Measurements from ENCODE around the gene CSTF1. TPM values are rescaled to one million over a fixed set of nuclear protein-coding genes. Genes with fewer than 3 reads are reported as not detected.

The CSTF1 gene
- total RNA-seq: 24.8 and 26.4 TPM in 2 replicates

DNA sequence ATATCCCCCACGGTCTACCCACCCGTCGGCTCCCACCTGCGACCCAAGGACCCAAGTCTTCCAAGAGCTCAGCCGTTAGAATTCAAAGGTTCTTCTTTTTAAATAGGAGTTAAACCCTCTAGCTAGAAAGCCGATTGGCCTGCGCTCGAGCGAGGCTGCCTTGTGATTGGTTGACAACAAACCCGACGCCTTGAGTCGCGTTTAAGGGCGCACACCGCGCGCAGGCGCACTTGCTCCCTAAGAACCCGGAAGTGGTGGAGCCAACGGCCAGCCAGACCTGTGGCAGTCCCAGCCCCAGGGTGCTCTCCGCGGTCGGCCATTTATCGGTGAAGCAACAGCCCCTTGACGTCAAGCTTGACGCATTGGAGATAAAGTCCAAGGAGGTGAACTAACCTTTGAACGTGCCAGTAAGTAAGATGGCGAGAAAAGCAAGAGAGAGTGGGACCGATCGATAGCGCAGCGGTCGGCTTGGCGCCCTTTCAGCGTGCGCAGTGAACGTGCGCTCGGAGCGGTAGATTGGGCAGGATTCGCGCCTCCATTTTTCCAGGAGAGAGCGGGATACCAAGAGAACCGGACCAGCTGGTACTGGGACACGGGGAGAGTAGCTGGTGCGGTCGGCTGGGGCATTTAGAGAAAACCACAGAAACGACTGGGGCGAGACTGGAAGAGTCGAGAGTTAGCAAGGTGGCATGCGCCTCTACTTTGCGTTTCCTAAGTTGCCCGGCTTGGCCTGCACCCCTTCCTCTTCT lies at the start of gene CSTF1, which contains the start of gene AURKA:
CSTF1 (plus strand) TSS at position 514 of the 749 bp plus-strand sequence. CDS start 2,908 bp downstream, outside the sequence.
AURKA (minus strand) TSS at position 84 of the 749 bp plus-strand sequence. CDS start 4,018 bp downstream, outside the sequence.

DNA sequence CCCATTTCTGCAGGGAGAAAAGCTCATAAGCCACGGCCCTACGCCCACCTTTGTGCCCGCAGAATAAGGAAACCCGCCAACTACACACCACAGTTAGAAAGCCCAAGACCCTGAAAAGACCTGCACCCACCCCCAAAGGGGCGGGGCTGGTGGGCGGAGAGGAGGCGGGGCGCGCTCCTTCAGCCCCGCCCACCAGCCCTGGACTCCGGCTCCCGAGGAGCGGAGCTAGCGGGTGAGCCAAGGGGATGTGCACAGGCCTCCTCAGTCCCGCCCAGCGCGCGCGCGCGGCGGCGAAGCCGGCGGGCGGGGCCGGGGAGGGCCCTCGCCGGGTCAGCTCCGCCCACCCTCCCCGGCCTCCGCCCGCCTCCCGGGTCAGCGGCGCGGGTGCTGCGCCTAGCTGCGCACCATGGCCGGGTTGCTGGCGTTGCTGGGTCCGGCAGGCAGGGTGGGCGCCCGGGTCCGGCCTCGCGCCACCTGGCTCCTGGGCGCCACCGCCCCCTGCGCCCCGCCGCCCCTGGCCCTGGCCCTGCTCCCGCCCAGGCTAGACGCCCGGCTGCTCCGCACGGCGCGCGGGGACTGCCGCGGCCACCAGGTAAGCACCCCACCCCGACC lies 33.7 kb upstream of the CSTF1 start, which contains the start of gene FAM210B:
FAM210B (plus strand) TSS at position 375 of the 612 bp plus-strand sequence; CDS start at position 407, 32 bp downstream.

DNA sequence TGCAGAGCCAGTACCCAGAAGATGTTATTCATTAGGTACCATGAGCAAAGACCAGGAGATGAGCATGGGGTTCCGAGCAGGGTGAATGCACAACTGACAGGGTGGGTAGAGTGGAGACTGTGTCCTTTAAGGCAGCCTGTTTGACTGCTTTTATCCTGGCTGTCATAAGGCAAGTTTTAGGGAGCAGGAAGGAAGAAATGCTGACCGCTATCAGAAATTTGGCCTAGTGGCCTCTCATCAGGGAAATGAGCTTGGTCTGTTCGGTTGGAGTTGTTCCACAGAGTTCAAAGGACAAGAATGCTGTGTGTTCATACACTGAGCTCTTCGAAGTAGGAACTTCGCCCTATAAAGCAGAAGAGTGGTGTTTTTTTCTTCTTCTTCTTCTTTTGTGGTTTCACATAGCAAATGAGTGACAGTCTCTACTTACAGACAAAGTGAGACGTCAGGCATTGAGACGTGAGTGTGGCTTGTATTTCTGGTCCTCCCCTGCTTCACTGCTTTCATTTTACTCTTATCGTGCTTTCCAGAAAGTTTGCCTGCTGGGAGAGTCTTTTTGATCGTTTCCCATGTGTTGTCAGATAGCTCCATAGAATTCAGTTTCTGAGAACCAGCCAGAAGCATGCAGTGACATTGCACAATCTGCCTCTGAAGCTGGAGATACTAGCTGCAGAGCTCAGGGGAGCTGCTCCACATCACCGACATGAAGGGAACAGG lies 19.5 kb downstream of the CSTF1 start, which contains the start of gene CASS4:
CASS4 (plus strand) TSS at position 502 of the 714 bp plus-strand sequence; CDS start at position 701, 199 bp downstream.

Other genes starting within 250 kb of the CSTF1 start
- gene MC3R, start 143.9 kb upstream of the CSTF1 start, total RNA-seq: not detected in 2 replicates
- gene FAM210B, start 33.7 kb upstream of the CSTF1 start, total RNA-seq: 44.0 and 50.2 TPM in 2 replicates
- 3.9 and 4.9 TPM in 2 replicates for gene AURKA, start 430 bp upstream of the CSTF1 start, total RNA-seq
- gene CASS4, start 19.6 kb downstream of the CSTF1 start, total RNA-seq: 2.8 and 4.0 TPM in 2 replicates
- gene RTF2, start 76.0 kb downstream of the CSTF1 start, total RNA-seq: 46.0 and 49.7 TPM in 2 replicates
- not detected in 2 replicates for gene FAM209A, start 132.1 kb downstream of the CSTF1 start, total RNA-seq
- gene FAM209B, start 140.6 kb downstream of the CSTF1 start, total RNA-seq: not detected in 2 replicates
- gene TFAP2C, start 236.7 kb downstream of the CSTF1 start, total RNA-seq: not detected in 2 replicates